ENCODE results near the gene SCNN1A.

SCNN1A gene

DNA sequence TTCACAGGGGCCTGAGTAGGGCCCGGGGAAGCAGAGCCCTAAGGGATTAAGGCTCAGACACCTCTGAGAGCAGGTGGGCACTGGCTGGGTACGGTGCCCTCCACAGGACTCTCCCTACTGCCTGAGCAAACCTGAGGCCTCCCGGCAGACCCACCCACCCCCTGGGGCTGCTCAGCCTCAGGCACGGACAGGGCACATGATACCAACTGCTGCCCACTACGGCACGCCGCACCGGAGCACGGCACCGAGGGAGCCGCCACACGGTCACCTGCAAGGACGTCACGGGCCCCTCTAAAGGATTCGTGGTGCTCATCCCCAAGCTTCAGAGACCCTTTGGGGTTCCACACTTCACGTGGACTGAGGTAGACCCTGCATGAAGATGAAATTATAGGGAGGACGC is 15.7 kb upstream of the SCNN1A start:
- H3K4me2 ChIP-seq (ENCODE audit: low read length): no peak overlapping the region
- H3K27me3 ChIP-seq (ENCODE audit: insufficient read depth, low read length): no peaks in the 10 kb centered on the region; the same call in 1 of the 2 replicates
- no peaks in the 10 kb centered on the region for H3K36me3 ChIP-seq (ENCODE audit: insufficient read depth, low read length)

DNA sequence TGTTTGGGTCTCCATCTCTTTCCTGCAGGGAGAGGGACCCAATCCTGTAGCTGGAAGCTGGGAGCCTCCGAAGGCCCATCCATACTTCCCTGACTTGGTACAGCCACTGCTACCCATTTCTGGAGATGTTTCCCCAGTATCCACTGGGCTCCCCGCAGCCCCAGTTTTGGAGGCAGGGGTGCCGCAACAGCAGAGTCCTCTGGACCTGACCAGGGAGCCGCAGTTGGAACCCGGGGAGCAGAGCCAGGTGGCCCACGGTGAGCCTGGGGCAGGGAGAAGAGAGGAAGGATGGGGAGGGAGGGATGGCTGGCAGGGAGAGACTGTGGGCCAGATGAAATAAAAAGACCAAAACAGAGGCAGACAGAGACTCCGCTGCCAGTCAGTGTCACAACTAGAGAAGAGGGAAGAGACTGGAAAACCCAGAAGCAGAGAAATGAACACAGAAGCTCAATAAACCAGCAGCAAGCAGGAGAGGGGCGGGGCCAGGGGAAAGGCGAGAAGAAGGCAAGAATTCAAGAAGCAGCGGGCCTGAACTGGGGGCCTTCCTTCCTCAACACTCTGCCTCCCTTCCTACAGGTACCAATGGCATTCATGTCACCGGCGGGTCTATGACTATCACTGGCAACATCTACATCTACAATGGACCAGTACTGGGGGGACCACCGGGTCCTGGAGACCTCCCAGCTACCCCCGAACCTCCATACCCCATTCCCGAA is 14.9 kb upstream of the SCNN1A start:
- Histone ChIP-seq H3K9me2 (ENCODE audit: low read depth, low read length) (no peaks in the 10 kb centered on the region), H3K27me3 (ENCODE audit: insufficient read depth, low read length) (no peaks in the 10 kb centered on the region), H3K27ac (ENCODE audit: low read depth, low read length, poor library complexity, severe bottlenecking) (no peak overlapping the region), H3K79me2 (ENCODE audit: insufficient read depth, low read length) (no peaks in the 10 kb centered on the region), H3K4me2 (ENCODE audit: low read length) (no peak overlapping the region), H2AFZ (ENCODE audit: low read length) (no peak overlapping the region), H3K9ac (ENCODE audit: low read length) (no peak overlapping the region), H3K4me3 (ENCODE audit: low read depth, low read length, poor library complexity, severe bottlenecking) (no peak overlapping the region), H3K9me3 (ENCODE audit: low read length) (no peaks in the 10 kb centered on the region), H3K36me3 (ENCODE audit: insufficient read depth, low read length) (no peaks in the 10 kb centered on the region), H3F3A (ENCODE audit: insufficient read depth, low read length) (no peaks in the 10 kb centered on the region), H4K20me1 (ENCODE audit: insufficient read depth, low read length) (no peaks in the 10 kb centered on the region), H3K4me1 (ENCODE audit: insufficient read depth, low read length, severe bottlenecking) (no peaks in the 10 kb centered on the region)
- TF ChIP-seq, protein P1, sequence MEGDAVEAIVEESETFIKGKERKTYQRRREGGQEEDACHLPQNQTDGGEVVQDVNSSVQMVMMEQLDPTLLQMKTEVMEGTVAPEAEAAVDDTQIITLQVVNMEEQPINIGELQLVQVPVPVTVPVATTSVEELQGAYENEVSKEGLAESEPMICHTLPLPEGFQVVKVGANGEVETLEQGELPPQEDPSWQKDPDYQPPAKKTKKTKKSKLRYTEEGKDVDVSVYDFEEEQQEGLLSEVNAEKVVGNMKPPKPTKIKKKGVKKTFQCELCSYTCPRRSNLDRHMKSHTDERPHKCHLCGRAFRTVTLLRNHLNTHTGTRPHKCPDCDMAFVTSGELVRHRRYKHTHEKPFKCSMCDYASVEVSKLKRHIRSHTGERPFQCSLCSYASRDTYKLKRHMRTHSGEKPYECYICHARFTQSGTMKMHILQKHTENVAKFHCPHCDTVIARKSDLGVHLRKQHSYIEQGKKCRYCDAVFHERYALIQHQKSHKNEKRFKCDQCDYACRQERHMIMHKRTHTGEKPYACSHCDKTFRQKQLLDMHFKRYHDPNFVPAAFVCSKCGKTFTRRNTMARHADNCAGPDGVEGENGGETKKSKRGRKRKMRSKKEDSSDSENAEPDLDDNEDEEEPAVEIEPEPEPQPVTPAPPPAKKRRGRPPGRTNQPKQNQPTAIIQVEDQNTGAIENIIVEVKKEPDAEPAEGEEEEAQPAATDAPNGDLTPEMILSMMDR (IDR thresholded peaks at IDR 0.05; ENCODE audit: low read length): no peak
- no peak for TF ChIP-seq EZH2 (IDR thresholded peaks at IDR 0.05; ENCODE audit: borderline replicate concordance, low read length)

More for the DNA sequence above, 15.7 kb upstream of the SCNN1A start:
- TF ChIP-seq, protein P1 (IDR thresholded peaks at IDR 0.05; ENCODE audit: low read length): no peak
- no peak for TF ChIP-seq EZH2 (IDR thresholded peaks at IDR 0.05; ENCODE audit: borderline replicate concordance, low read length)
- Histone ChIP-seq H3K27ac (ENCODE audit: low read depth, low read length, poor library complexity, severe bottlenecking) (no peak overlapping the region), H3K4me3 (ENCODE audit: low read depth, low read length, poor library complexity, severe bottlenecking) (no peak overlapping the region), H3K4me1 (ENCODE audit: insufficient read depth, low read length, severe bottlenecking) (no peaks in the 10 kb centered on the region), H2AFZ (ENCODE audit: low read length) (no peak overlapping the region), H3K9me2 (ENCODE audit: low read depth, low read length) (no peaks in the 10 kb centered on the region), H3F3A (ENCODE audit: insufficient read depth, low read length) (no peaks in the 10 kb centered on the region), H3K79me2 (ENCODE audit: insufficient read depth, low read length) (no peaks in the 10 kb centered on the region), H3K9ac (ENCODE audit: low read length) (no peak overlapping the region), H4K20me1 (ENCODE audit: insufficient read depth, low read length) (no peaks in the 10 kb centered on the region), H3K9me3 (ENCODE audit: low read length) (no peaks in the 10 kb centered on the region)

DNA sequence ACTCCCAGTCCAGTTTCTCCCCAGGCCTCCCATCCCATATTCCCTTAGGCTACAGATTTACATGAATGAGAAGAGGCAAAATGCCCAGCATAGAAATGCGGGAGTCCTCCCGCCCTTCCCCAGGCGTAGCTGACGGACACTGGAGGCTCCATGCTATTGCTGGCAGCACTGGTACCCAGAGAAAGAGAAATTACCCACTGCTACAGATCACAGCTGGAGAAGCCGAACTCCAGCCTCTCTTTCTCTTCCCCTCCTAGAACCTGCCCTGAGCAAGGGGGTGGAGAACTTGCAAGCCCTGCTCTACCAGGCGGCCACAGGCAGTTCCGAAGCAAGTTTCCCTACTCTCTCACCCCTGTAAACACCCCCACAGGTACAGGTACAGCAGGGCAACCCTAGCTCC is 12.2 kb upstream of the SCNN1A start:
- Histone ChIP-seq H3K79me2 (ENCODE audit: insufficient read depth, low read length) (no peaks in the 10 kb centered on the region), H3K9me3 (ENCODE audit: low read length) (no peaks in the 10 kb centered on the region), H3K27me3 (ENCODE audit: insufficient read depth, low read length) (no peaks in the 10 kb centered on the region), H3K36me3 (ENCODE audit: insufficient read depth, low read length) (no peaks in the 10 kb centered on the region), H3K4me2 (ENCODE audit: low read length) (no peak overlapping the region), H4K20me1 (ENCODE audit: insufficient read depth, low read length) (no peaks in the 10 kb centered on the region), H3K4me3 (ENCODE audit: low read depth, low read length, poor library complexity, severe bottlenecking) (no peak overlapping the region), H3K4me1 (ENCODE audit: insufficient read depth, low read length, severe bottlenecking) (no peaks in the 10 kb centered on the region), H3K9ac (ENCODE audit: low read length) (no peak overlapping the region), H3F3A (ENCODE audit: insufficient read depth, low read length) (no peaks in the 10 kb centered on the region), H3K9me2 (ENCODE audit: low read depth, low read length) (no peaks in the 10 kb centered on the region), H3K27ac (ENCODE audit: low read depth, low read length, poor library complexity, severe bottlenecking) (no peak overlapping the region), H2AFZ (ENCODE audit: low read length) (no peak overlapping the region)
- TF ChIP-seq EZH2 (IDR thresholded peaks at IDR 0.05; ENCODE audit: borderline replicate concordance, low read length): no peak
- TF ChIP-seq, protein P1 (IDR thresholded peaks at IDR 0.05; ENCODE audit: low read length): no peak

All from OCI-LY1 (cell line).